Prostate gland (tissue), 2 donors: Measurements from ENCODE around the gene KLHL5.

Experiments
- CTCF ChIP-seq, 4 experiments: fragments of 200-600 bp in 2 of 4; fragments of 450-650 bp in 2 of 4; sonication (generic) in 2 of 4; IDR thresholded peaks; 1 replicate in 3 of 4; 2 replicates in 1 of 4; pipeline ENCODE4 v1.5.1; 2016 to 2019; ENCODE audit warnings: antibody characterized with exemption in 4 of 4, mild to moderate bottlenecking in 2 of 4, moderate library complexity in 2 of 4
- POLR2A ChIP-seq: fragments of 450-650 bp; IDR thresholded peaks from one replicate; pipeline ENCODE4 v1.6.1; 2016; ENCODE audit warnings: antibody characterized with exemption, mild to moderate bottlenecking

- TF ChIP-seq CTCF (IDR thresholded peaks at IDR 0.05) (no peak), POLR2A (no peak)
These were observed 14.4 kb upstream of the KLHL5 start for GRCh38 chr4:39047681-39048080.
